ENCODE measurements around the gene SNRNP48. TPM values are rescaled to one million over a fixed set of nuclear protein-coding genes. Genes with fewer than 3 reads are reported as not detected.

Gene SNRNP48
- total and polyA plus RNA-seq, 2 of the 8 experiments (the other 6 are each of a cell fraction or from before 2014, with no cell fraction given): 7.7 to 21.0 TPM

DNA sequence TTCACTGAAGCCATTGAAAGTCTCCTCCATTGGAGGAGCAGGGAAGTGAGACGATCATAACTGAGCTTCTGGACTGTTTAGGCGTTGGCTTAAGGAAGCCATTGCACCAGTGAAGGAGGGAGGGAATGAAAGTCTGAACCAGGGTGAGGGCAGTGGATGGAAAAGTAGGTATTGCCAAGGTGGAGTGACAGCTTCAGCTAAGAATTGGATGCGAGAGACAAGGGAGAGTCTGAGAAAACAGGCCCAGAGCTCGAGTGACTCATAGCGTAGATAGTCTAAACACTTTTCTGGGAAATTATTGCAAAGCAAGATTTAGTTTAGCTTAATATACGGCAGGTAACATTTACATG, 44.0 kb upstream of the SNRNP48 start:
- Histone ChIP-seq H3K23me2 (ENCODE audit: low read depth, low read length) (peaks cover 2% of the 10 kb centered on the region; the same call in 1 of the 2 replicates), H3K4ac (replicated peaks; ENCODE audit: insufficient read length, low read depth, low read length) (no peak overlapping the region), H3K9me3 (ENCODE audit: insufficient read depth in 2 of 2, low read depth in 1 of 2, low read length in 1 of 2) (no peaks in the 10 kb centered on the region), H2BK120ac (replicated peaks; ENCODE audit: low read depth, low read length) (no peak overlapping the region), H3K14ac (ENCODE audit: insufficient read length) (no peak overlapping the region), H3K4me2 (ENCODE audit: insufficient read depth in 1 of 2, low read depth in 2 of 2, low read length in 2 of 2) (0 out of 4 replicates have a peak overlapping the region, but pooled peaks of 1 of the 2 experiments have one; percentile 18), H2BK20ac (ENCODE audit: low read length) (no peak overlapping the region), H3K4me1 (replicated peaks in 1 of 4; ENCODE audit: control insufficient read depth in 3 of 4, insufficient read depth in 4 of 4, low read length in 3 of 4) (peaks cover 8 to 18% (median 12%) of the 10 kb centered on the region in 4 experiments), H3K18ac (ENCODE audit: extremely low read depth, low read length) (no peak overlapping the region), H3K79me2 (ENCODE audit: control insufficient read depth in 1 of 2, insufficient read depth in 2 of 2, low read length in 2 of 2) (peaks cover 0 to 51% of the 10 kb centered on the region in 2 experiments; a peak in 2 of 4 replicates), H3K56ac (replicated peaks; ENCODE audit: insufficient read length, low read depth, low read length) (no peak overlapping the region), H4K91ac (replicated peaks; ENCODE audit: insufficient read length, low read length) (no peak overlapping the region), H2BK12ac (ENCODE audit: low read depth, low read length) (no peak overlapping the region), H3K23ac (ENCODE audit: insufficient read length) (no peak overlapping the region), H3K4me3 (ENCODE audit: extremely low read depth in 1 of 4, insufficient read depth in 2 of 4, low read depth in 3 of 4, low read length in 4 of 4) (no peak overlapping the region), H4K5ac (ENCODE audit: insufficient read length, low read depth, low read length) (no peak overlapping the region), H3K27me3 (replicated peaks in 1 of 4; ENCODE audit: control insufficient read depth in 3 of 4, extremely low read depth in 1 of 4, insufficient read depth in 3 of 4, low read length in 3 of 4) (0 out of 7 replicates have a peak, but pooled peaks cover 0 to under 1% (median under 1%) of the 10 kb centered on the region in 4 experiments), H3K36me3 (ENCODE audit: control insufficient read depth in 2 of 4, insufficient read depth in 4 of 4, low read length in 3 of 4) (no peaks in the 10 kb centered on the region), H3K27ac (ENCODE audit: low read depth, low read length) (no peak overlapping the region), H2BK5ac (ENCODE audit: low read depth, low read length) (no peak overlapping the region; the same call in 1 of the 2 replicates), H2BK15ac (ENCODE audit: low read length) (0 out of 2 replicates have a peak overlapping the region, but pooled peaks have one; percentile 50), H3K9ac (replicated peaks in 1 of 4; ENCODE audit: extremely low read depth in 1 of 4, low read depth in 3 of 4, low read length in 3 of 4) (no peak overlapping the region), H4K8ac (ENCODE audit: extremely low read depth, insufficient read depth, low read length) (no peak overlapping the region), H4K20me1 (replicated peaks in 1 of 2; ENCODE audit: control insufficient read depth in 1 of 2, insufficient read depth in 2 of 2, low read length in 2 of 2) (peaks cover 0 to 3% of the 10 kb centered on the region in 2 experiments), H2AFZ (ENCODE audit: low read length) (no peak overlapping the region), H3K79me1 (ENCODE audit: low read depth, low read length) (peaks cover 2% of the 10 kb centered on the region; the same call in 1 of the 2 replicates), H2AK5ac (ENCODE audit: low read depth, low read length) (no peak overlapping the region)
- WGBS, 2 experiments (ENCODE audit: extremely low coverage in 1 of 2, insufficient coverage in 1 of 2, insufficient read length in 1 of 2, insufficient replicate concordance in 2 of 2, low coverage in 1 of 2, low lambda C conversion rate in 2 of 2, missing lambda C conversion rate in 1 of 2): 88% methylated on average over 6 of the region's 6 CpGs; no CpG with 5 or more reads in 1 of the 2 experiments
- CTCF ChIA-PET (ENCODE audit: partially characterized antibody): interaction anchor here (0.8 to 1.3 kb wide), 3 partner anchors 9 to 299 kb away, joined by 3 read pairs; no protein-coding TSS in a partner anchor
- no peak for FAIRE-seq
- POLR2A ChIA-PET (ENCODE audit: partially characterized antibody): interaction anchor here (1.0 to 1.1 kb wide), 2 partner anchors 92 to 126 kb away, joined by 3 read pairs; no protein-coding TSS in a partner anchor
- DNase-seq (ENCODE audit: low read depth in 1 of 2, low spot score in 2 of 2): no peak
- TF ChIP-seq KDM1A (IDR thresholded peaks at IDR 0.05; ENCODE audit: borderline replicate concordance, low read length) (no peak), KDM4A (IDR thresholded peaks at IDR 0.05; ENCODE audit: low read depth, low read length, severe bottlenecking) (no peak), RBBP5 (IDR thresholded peaks at IDR 0.05; ENCODE audit: borderline replicate concordance, low read depth, low read length) (no peak), SP2 (IDR thresholded peaks at IDR 0.05; ENCODE audit: low read length) (no peak), POLR2AphosphoS5 (IDR thresholded peaks at IDR 0.05; ENCODE audit: low read depth, low read length) (no peak), SAP30 (IDR thresholded peaks at IDR 0.05; ENCODE audit: insufficient read depth, insufficient replicate concordance, low read length) (no peak), GABPA (IDR thresholded peaks at IDR 0.05; ENCODE audit: borderline replicate concordance, insufficient read depth, low read length) (no peak), CEBPB (IDR thresholded peaks at IDR 0.05; ENCODE audit: low read depth, low read length) (no peak)
- TF ChIP-seq, protein P1, sequence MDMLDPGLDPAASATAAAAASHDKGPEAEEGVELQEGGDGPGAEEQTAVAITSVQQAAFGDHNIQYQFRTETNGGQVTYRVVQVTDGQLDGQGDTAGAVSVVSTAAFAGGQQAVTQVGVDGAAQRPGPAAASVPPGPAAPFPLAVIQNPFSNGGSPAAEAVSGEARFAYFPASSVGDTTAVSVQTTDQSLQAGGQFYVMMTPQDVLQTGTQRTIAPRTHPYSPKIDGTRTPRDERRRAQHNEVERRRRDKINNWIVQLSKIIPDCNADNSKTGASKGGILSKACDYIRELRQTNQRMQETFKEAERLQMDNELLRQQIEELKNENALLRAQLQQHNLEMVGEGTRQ (IDR thresholded peaks at IDR 0.05; ENCODE audit: low read length): no peak
- TF ChIP-seq, protein P2, sequence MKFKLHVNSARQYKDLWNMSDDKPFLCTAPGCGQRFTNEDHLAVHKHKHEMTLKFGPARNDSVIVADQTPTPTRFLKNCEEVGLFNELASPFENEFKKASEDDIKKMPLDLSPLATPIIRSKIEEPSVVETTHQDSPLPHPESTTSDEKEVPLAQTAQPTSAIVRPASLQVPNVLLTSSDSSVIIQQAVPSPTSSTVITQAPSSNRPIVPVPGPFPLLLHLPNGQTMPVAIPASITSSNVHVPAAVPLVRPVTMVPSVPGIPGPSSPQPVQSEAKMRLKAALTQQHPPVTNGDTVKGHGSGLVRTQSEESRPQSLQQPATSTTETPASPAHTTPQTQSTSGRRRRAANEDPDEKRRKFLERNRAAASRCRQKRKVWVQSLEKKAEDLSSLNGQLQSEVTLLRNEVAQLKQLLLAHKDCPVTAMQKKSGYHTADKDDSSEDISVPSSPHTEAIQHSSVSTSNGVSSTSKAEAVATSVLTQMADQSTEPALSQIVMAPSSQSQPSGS (IDR thresholded peaks at IDR 0.05; ENCODE audit: low read length): no peak

Measured in H1 (cell line).